ENCODE results near the gene RAB40B.
A peak's percentile ranks its signal among the peaks of the same experiment; 100 is the strongest.

RAB40B gene

GRCh38 chr17:82615084-82616020, 83.1 kb downstream of the RAB40B start:
- DNase-seq (ENCODE audit: low spot score), result no peak

GRCh38 chr17:82614095-82614631, 84.3 kb downstream of the RAB40B start:
- DNase-seq (ENCODE audit: low spot score), result no peak

- peak; percentile 42 for DNase-seq (ENCODE audit: low spot score)
Measured at GRCh38 chr17:82613283-82614094, 85.0 kb downstream of the RAB40B start.

- peak; percentile 98 for DNase-seq (ENCODE audit: low spot score)
Measured at GRCh38 chr17:82611140-82612058, 87.1 kb downstream of the RAB40B start.

- DNase-seq (ENCODE audit: low spot score), result no peak
Measured at GRCh38 chr17:82609655-82610054, 88.8 kb downstream of the RAB40B start.

GRCh38 chr17:82608816-82609215, 89.7 kb downstream of the RAB40B start:
- no peak for DNase-seq (ENCODE audit: low spot score)

- no peak for DNase-seq (ENCODE audit: low spot score)
Measured at GRCh38 chr17:82605939-82606600, 92.4 kb downstream of the RAB40B start.

Small RNA genes lying within 50 kb of the gene (small RNA-seq; reads per million reads assigned to genes)
- 0 reads per million in 2 experiments for gene MIR4525

All from SK-N-DZ (cell line).